Choroid plexus epithelial cell (primary cell): ENCODE data around the gene RSL1D1.
"Not testable (repeated sequence)": the region's sequence is repeated elsewhere in the genome, so short reads cannot be mapped to it uniquely, and the experiment has no call there.

ENCODE experiments used
- DNase-seq: peaks from one replicate; pipeline ENCODE4 v3.0.0-alpha.2; 2010; ENCODE audit warnings: low read depth
- H3K4me3 ChIP-seq: 2 replicates; pipeline ENCODE4 v1.5.1; 2011; ENCODE audit warnings: low read depth, mild to moderate bottlenecking, control low read depth, low read length, moderate library complexity
- CTCF ChIP-seq: conservative IDR thresholded peaks from 2 replicates; pipeline ENCODE4 v1.5.1; 2011; ENCODE audit warnings: low read depth, mild to moderate bottlenecking, control low read depth, inconsistent platforms, low read length, moderate library complexity

Gene RSL1D1

GRCh38 chr16:11816123-11816522 is 35.2 kb downstream of the RSL1D1 start:
- DNase-seq, result no peak
- TF ChIP-seq CTCF, result no peak
- no peak overlapping the region for H3K4me3 ChIP-seq

- not testable (repeated sequence) for DNase-seq, H3K4me3 ChIP-seq
These were observed 36.5 kb downstream of the RSL1D1 start for GRCh38 chr16:11814800-11815199.

GRCh38 chr16:11806721-11807120 is 44.6 kb downstream of the RSL1D1 start:
- peak; percentile 83 for DNase-seq
- no peak for TF ChIP-seq CTCF
- H3K4me3 ChIP-seq, result no peak overlapping the region

GRCh38 chr16:11805556-11805955 is 45.8 kb downstream of the RSL1D1 start:
- H3K4me3 ChIP-seq, result no peak overlapping the region
- no peak for DNase-seq
- TF ChIP-seq CTCF, result no peak

- TF ChIP-seq CTCF, result no peak
- H3K4me3 ChIP-seq, result no peak overlapping the region
- DNase-seq, result peak; percentile 43
These were observed 49.8 kb downstream of the RSL1D1 start for GRCh38 chr16:11801481-11802021.

GRCh38 chr16:11800382-11800718 is 51.0 kb downstream of the RSL1D1 start:
- DNase-seq, result no peak
- H3K4me3 ChIP-seq, result no peak overlapping the region
- no peak for TF ChIP-seq CTCF

- H3K4me3 ChIP-seq, result no peak overlapping the region
- no peak for TF ChIP-seq CTCF
- no peak for DNase-seq
These were observed 51.6 kb downstream of the RSL1D1 start for GRCh38 chr16:11799509-11800381.
